GM18873 (cell line): ENCODE measurements around the gene TMOD4.

Experiments
- ATAC-seq: cut with Tn5 transposase; IDR thresholded peaks from one replicate; pipeline ENCODE4 v1.9.1; 2021; ENCODE audit warnings: mild to moderate bottlenecking, moderate library complexity, moderate number of reproducible peaks; ENCODE audit not compliant: unreplicated experiment, low FRiP score

The TMOD4 gene

GRCh38 chr1:151176514-151177045 lies 799 bp upstream of the TMOD4 start:
- no peak for ATAC-seq

GRCh38 chr1:151175041-151175741 lies 590 bp downstream of the TMOD4 start:
- ATAC-seq = no peak

- no peak for ATAC-seq
These were observed 4.6 kb downstream of the TMOD4 start for GRCh38 chr1:151171190-151171589.

- no peak for ATAC-seq
These were observed 8.7 kb downstream of the TMOD4 start for GRCh38 chr1:151167116-151167515.

GRCh38 chr1:151166505-151166956 lies 9.2 kb downstream of the TMOD4 start:
- ATAC-seq = peak; percentile 17

GRCh38 chr1:151165738-151166504 lies 9.9 kb downstream of the TMOD4 start, which contains the start of the genes LYSMD1 and SCNM1:
Gene LYSMD1, minus strand, starts transcription at chr1:151165902. Its CDS starts 644 bp downstream, at chr1:151165258.
Gene SCNM1, plus strand, starts transcription at chr1:151166144. Its CDS starts 9 bp downstream, at chr1:151166153.
- peak; percentile 78 for ATAC-seq

GRCh38 chr1:151165281-151165737 lies 10.5 kb downstream of the TMOD4 start:
- ATAC-seq = no peak

- no peak for ATAC-seq
These were observed 11.0 kb downstream of the TMOD4 start for GRCh38 chr1:151164732-151165280.

- no peak for ATAC-seq
These were observed 16.4 kb downstream of the TMOD4 start for GRCh38 chr1:151159373-151159772.

GRCh38 chr1:151158751-151159251 lies 17.0 kb downstream of the TMOD4 start:
- no peak for ATAC-seq

- no peak for ATAC-seq
These were observed 17.5 kb downstream of the TMOD4 start for GRCh38 chr1:151158326-151158725.

- ATAC-seq = no peak
These were observed 18.7 kb downstream of the TMOD4 start for GRCh38 chr1:151157067-151157531.

GRCh38 chr1:151156515-151156819 lies 19.3 kb downstream of the TMOD4 start, which contains the start of gene TNFAIP8L2:
Gene TNFAIP8L2, plus strand, starts transcription at chr1:151156649. Its CDS starts 2,049 bp downstream, at chr1:151158698.
- ATAC-seq = peak; percentile 47

- ATAC-seq = no peak
These were observed 28.1 kb downstream of the TMOD4 start for GRCh38 chr1:151147665-151148064.

GRCh38 chr1:151147132-151147503 lies 28.7 kb downstream of the TMOD4 start:
- ATAC-seq = no peak

- ATAC-seq = peak; percentile 96
These were observed 29.2 kb downstream of the TMOD4 start, which contains the start of gene SEMA6C for GRCh38 chr1:151146412-151147131. Gene SEMA6C, minus strand, starts transcription at chr1:151146631. Its CDS starts 4,010 bp downstream, at chr1:151142621.

- no peak for ATAC-seq
These were observed 29.7 kb downstream of the TMOD4 start for GRCh38 chr1:151146072-151146411.

- ATAC-seq = no peak
These were observed 30.3 kb downstream of the TMOD4 start for GRCh38 chr1:151145304-151146071.
